SK-N-SH (cell line): ENCODE measurements around the gene PRR33. TPM values are rescaled to one million over a fixed set of nuclear protein-coding genes. Genes with fewer than 3 reads are reported as not detected.

Experiments
- CTCF ChIA-PET: fragments of 300-600, 350-600 bp; formaldehyde crosslinking; extraction: SDS; loops from one replicate; lab custom pipeline; 2021; lab: Yijun Ruan, JAX
- POLR2A ChIA-PET: fragments of 350-600 bp; sonication (Branson Sonifier 250); formaldehyde crosslinking; extraction: SDS; loops from one replicate; lab custom pipeline; 2020; ENCODE audit warnings: antibody characterized with exemption, inconsistent platforms; lab: Yijun Ruan, JAX
- DNase-seq: peaks from one replicate; pipeline ENCODE4 v3.0.0; 2012
- H2AFZ ChIP-seq: fragments of 200-600 bp; sonication (generic); 2 replicates; pipeline ENCODE4 v1.8.1; 2016; ENCODE audit warnings: antibody characterized with exemption, mild to moderate bottlenecking, low read depth
- H3F3A ChIP-seq: fragments of 200-600 bp; sonication (generic); replicated peaks from 2 replicates; pipeline ENCODE3; 2016; ENCODE audit warnings: antibody characterized with exemption, mild to moderate bottlenecking; ENCODE audit not compliant: insufficient read depth
- H3K27ac ChIP-seq, 2 experiments: fragments of 200-500 bp in 1 of 2; fragments of 200-600 bp in 1 of 2; sonication (Bioruptor generic) in 1 of 2; sonication (generic), shearing (Covaris generic) in 1 of 2; 2 replicates each; pipeline versions ENCODE4 v1.5.1 to v1.6.1; 2014 to 2016; ENCODE audit warnings: low read depth in 2 of 2, inconsistent platforms in 1 of 2, low read length in 1 of 2, mild to moderate bottlenecking in 1 of 2, mixed read lengths in 1 of 2
- H3K27me3 ChIP-seq: fragments of 200-600 bp; sonication (generic), shearing (Covaris generic); 2 replicates; pipeline ENCODE4 v1.6.1; 2016; ENCODE audit warnings: mixed run types; ENCODE audit not compliant: insufficient read depth
- H3K36me3 ChIP-seq, 2 experiments: fragments of 200-500 bp in 1 of 2; fragments of 200-600 bp in 1 of 2; sonication (Bioruptor generic) in 1 of 2; sonication (generic) in 1 of 2; replicated peaks in 1 of 2; 2 replicates each; pipeline versions ENCODE3 to v1.5.1; 2014 to 2016; ENCODE audit warnings: low read length in 1 of 2, mild to moderate bottlenecking in 1 of 2; ENCODE audit not compliant: insufficient read depth in 2 of 2, control insufficient read depth in 1 of 2
- H3K4me1 ChIP-seq, 2 experiments: fragments of 200-500 bp in 1 of 2; fragments of 200-600 bp in 1 of 2; sonication (Bioruptor generic) in 1 of 2; sonication (generic), shearing (Covaris generic) in 1 of 2; 2 replicates each; pipeline versions ENCODE4 v1.5.1 to v1.6.1; 2014 to 2016; ENCODE audit warnings: low read depth in 1 of 2, low read length in 1 of 2, mixed run types in 1 of 2; ENCODE audit not compliant: insufficient read depth in 2 of 2, control insufficient read depth in 1 of 2
- H3K4me2 ChIP-seq: fragments of 200-600 bp; sonication (generic), shearing (Covaris generic); 2 replicates; pipeline ENCODE4 v1.6.1; 2017; ENCODE audit warnings: mixed run types
- H3K4me3 ChIP-seq, 2 experiments: fragments of 200-500 bp in 1 of 2; fragments of 200-600 bp in 1 of 2; sonication (Bioruptor generic) in 1 of 2; sonication (generic), shearing (Covaris generic) in 1 of 2; 2 replicates each; pipeline versions ENCODE4 v1.5.1 to v1.8.1; 2014 to 2016; ENCODE audit warnings: low read depth in 2 of 2, inconsistent platforms in 1 of 2, low read length in 1 of 2, mild to moderate bottlenecking in 1 of 2, mixed read lengths in 1 of 2, moderate library complexity in 1 of 2
- H3K79me2 ChIP-seq: fragments of 200-600 bp; sonication (generic); 2 replicates; pipeline ENCODE4 v1.8.1; 2017; ENCODE audit warnings: mild to moderate bottlenecking; ENCODE audit not compliant: insufficient read depth
- H3K9ac ChIP-seq: fragments of 200-600 bp; sonication (generic); 2 replicates; pipeline ENCODE4 v1.6.1; 2017; ENCODE audit warnings: mixed run types
- H3K9me2 ChIP-seq: fragments of 200-600 bp; sonication (generic); 2 replicates; pipeline ENCODE4 v1.6.1; 2017; ENCODE audit warnings: mixed run types
- H3K9me3 ChIP-seq: fragments of 200-600 bp; sonication (generic); 2 replicates; pipeline ENCODE4 v1.6.1; 2017; ENCODE audit warnings: mixed run types, mild to moderate bottlenecking, moderate library complexity
- H4K20me1 ChIP-seq: fragments of 200-600 bp; sonication (generic); 2 replicates; pipeline ENCODE4 v1.6.1; 2017; ENCODE audit warnings: mild to moderate bottlenecking, mixed run types; ENCODE audit not compliant: insufficient read depth
- CHD2 ChIP-seq: fragments of 150-350 bp; IDR thresholded peaks from 2 replicates; pipeline ENCODE4 v1.6.1; 2018; ENCODE audit warnings: low read length; ENCODE audit not compliant: partially characterized antibody
- EP300 ChIP-seq, 2 experiments: IDR thresholded peaks; 2 replicates each; pipeline versions ENCODE4 v1.4.0 to v1.6.1; 2012; ENCODE audit warnings: borderline replicate concordance in 1 of 2, low read depth in 1 of 2, low read length in 1 of 2
- FOXM1 ChIP-seq: IDR thresholded peaks from 2 replicates; pipeline ENCODE4 v1.4.0; 2012; ENCODE audit warnings: low read depth, mild to moderate bottlenecking
- GABPA ChIP-seq: IDR thresholded peaks from 2 replicates; pipeline ENCODE4 v1.4.0; 2012; ENCODE audit warnings: low read depth, mild to moderate bottlenecking
- GATA2 ChIP-seq: sonication (generic); formaldehyde crosslinking; IDR thresholded peaks from 2 replicates; pipeline ENCODE4 v1.5.0; 2020; ENCODE audit warnings: mild to moderate bottlenecking, missing genetic modification reagents
- IRF3 ChIP-seq: fragments of 150-350 bp; IDR thresholded peaks from 2 replicates; pipeline ENCODE4 v1.6.1; 2016; ENCODE audit warnings: mild to moderate bottlenecking, low read depth, low read length
- MAX ChIP-seq: IDR thresholded peaks from 2 replicates; pipeline ENCODE4 v1.4.0; 2012; ENCODE audit warnings: low read depth
- MEF2A ChIP-seq: IDR thresholded peaks from 2 replicates; pipeline ENCODE4 v1.4.0; 2012; ENCODE audit warnings: low read depth, borderline replicate concordance
- PBX3 ChIP-seq: IDR thresholded peaks from 2 replicates; pipeline ENCODE4; 2012
- SIN3A ChIP-seq: IDR thresholded peaks from 2 replicates; pipeline ENCODE4 v1.6.1; 2012; ENCODE audit warnings: low read depth, mild to moderate bottlenecking, low read length, moderate library complexity, borderline replicate concordance
- SMC3 ChIP-seq: IDR thresholded peaks from 2 replicates; pipeline ENCODE4 v1.6.1; 2012; ENCODE audit warnings: low read depth, low read length, improper control_type of control experiment
- YY1 ChIP-seq: IDR thresholded peaks from 2 replicates; pipeline ENCODE4 v1.4.0; 2012; ENCODE audit warnings: low read depth, mild to moderate bottlenecking
- ZBTB33 ChIP-seq: IDR thresholded peaks from 2 replicates; pipeline ENCODE4 v1.4.0; 2012; ENCODE audit warnings: low read depth, borderline replicate concordance
- WGBS: methylation state at CpG from one replicate; pipeline ENCODE4 v1.1.6; 2017; ENCODE audit warnings: low lambda C conversion rate; 5-methylcytosine and 5-hydroxymethylcytosine counted together
- polyA plus RNA-seq, 3 experiments: library from polyadenylated mRNA; depleted of rRNA; stranded (reverse); fragments of >200 nt; gene quantifications; 2 replicates each; pipeline ENCODE4 v1.2.3, GENCODE V29; 2012

Gene PRR33
- polyA plus RNA-seq, 1 of the 3 experiments (the other 2 are of a cell fraction) = not detected

GRCh38 chr11:1924181-1924580 lies 32.5 kb upstream of the PRR33 start:
- no peaks in the 10 kb centered on the region for H3F3A ChIP-seq
- H2AFZ ChIP-seq = no peak overlapping the region
- no peak overlapping the region for H3K9ac ChIP-seq
- no peak for TF ChIP-seq IRF3
- no peak for TF ChIP-seq GATA2
- no peak for TF ChIP-seq CHD2
- no peak for TF ChIP-seq SIN3A
- no peak for TF ChIP-seq GABPA
- no peak for TF ChIP-seq FOXM1
- no peak for TF ChIP-seq MAX
- no peak for TF ChIP-seq ZBTB33
- TF ChIP-seq YY1 = no peak
- TF ChIP-seq EP300 (IDR thresholded peaks at IDR 0.05; ENCODE audit: borderline replicate concordance in 1 of 2, low read depth in 1 of 2, low read length in 1 of 2) = no peak
- TF ChIP-seq PBX3 = no peak
- no peak for TF ChIP-seq MEF2A
- no peak for TF ChIP-seq SMC3
- TF ChIP-seq, all 33 proteins: peak for 0
- H3K4me1 ChIP-seq = peaks cover 0 to 15% of the 10 kb centered on the region in 2 experiments; a peak in 1 of 4 replicates
- no peak for DNase-seq
- H3K9me3 ChIP-seq = no peaks in the 10 kb centered on the region
- H3K4me2 ChIP-seq = no peak overlapping the region
- no peaks in the 10 kb centered on the region for H3K79me2 ChIP-seq
- H3K27me3 ChIP-seq = no peaks in the 10 kb centered on the region
- CTCF ChIA-PET = interaction anchor here (5.1 kb wide), 1 partner anchor 42 kb away, joined by 40 read pairs; no protein-coding TSS in a partner anchor
- H3K4me3 ChIP-seq = no peak overlapping the region
- POLR2A ChIA-PET = no interaction called here
- H3K27ac ChIP-seq = no peak overlapping the region
- no peaks in the 10 kb centered on the region for H3K36me3 ChIP-seq
- WGBS = 81% methylated on average over 17 of the region's 17 CpGs
- H3K9me2 ChIP-seq = no peaks in the 10 kb centered on the region
- no peaks in the 10 kb centered on the region for H4K20me1 ChIP-seq
